SK-N-MC (cell line): ENCODE data around the gene AANAT.

Experiments
- EZH2 ChIP-seq: fragments of 200-600 bp; sonication (generic); IDR thresholded peaks from one replicate; pipeline ENCODE4 v1.6.1; 2017; ENCODE audit warnings: antibody characterized with exemption
- POLR2AphosphoS5 ChIP-seq: IDR thresholded peaks from 2 replicates; pipeline ENCODE4 v1.6.1; 2012; ENCODE audit warnings: mild to moderate bottlenecking, low read depth, low read length, borderline replicate concordance

DNA sequence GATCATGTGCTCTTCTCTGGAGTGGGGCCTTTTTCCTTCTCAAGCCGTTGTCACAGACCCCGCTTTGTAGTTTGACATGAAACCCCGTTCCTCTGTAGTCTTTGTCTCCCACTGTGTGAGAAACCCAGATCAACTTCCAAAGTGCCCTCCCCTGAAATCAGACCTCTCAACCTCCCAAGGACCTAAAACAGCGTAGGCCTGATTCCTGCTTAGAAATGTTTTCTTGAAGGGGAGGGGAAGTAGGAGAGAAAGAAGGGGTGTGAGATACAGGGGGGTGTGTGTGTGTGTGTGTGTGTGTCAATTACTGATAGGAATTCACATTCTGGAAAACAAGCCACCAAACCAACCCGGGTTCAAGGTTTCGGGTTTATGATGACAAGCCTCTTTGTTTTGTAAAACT, 15.9 kb upstream of the AANAT start:
- TF ChIP-seq EZH2 (no peak), POLR2AphosphoS5 (no peak)
